Neuronal stem cell (in vitro differentiated cells): ENCODE measurements around the gene SEC14L3. TPM values are rescaled to one million over a fixed set of nuclear protein-coding genes. Genes with fewer than 3 reads are reported as not detected.

Experiments used
- DNase-seq: peaks from one replicate; pipeline ENCODE4 v3.0.0-alpha.2; 2013; ENCODE audit warnings: low spot score
- H2AFZ ChIP-seq: one replicate; pipeline ENCODE4 v1.6.1; 2013; ENCODE audit warnings: mild to moderate bottlenecking, low read length, inconsistent platforms
- H2AK5ac ChIP-seq: 2 replicates; pipeline ENCODE4 v1.6.1; 2013; ENCODE audit warnings: low read depth, mild to moderate bottlenecking, inconsistent platforms, low read length, moderate library complexity, mixed read lengths
- H2BK120ac ChIP-seq: 2 replicates; pipeline ENCODE4 v1.6.1; 2013; ENCODE audit warnings: low read depth, mild to moderate bottlenecking, inconsistent platforms, low read length, moderate library complexity, mixed read lengths
- H2BK12ac ChIP-seq: one replicate; pipeline ENCODE4 v1.6.1; 2013; ENCODE audit warnings: low read length, inconsistent platforms
- H2BK15ac ChIP-seq: 2 replicates; pipeline ENCODE4 v1.6.1; 2013; ENCODE audit warnings: mild to moderate bottlenecking, low read length, inconsistent platforms, mixed read lengths
- H2BK5ac ChIP-seq: one replicate; pipeline ENCODE4 v1.6.1; 2013; ENCODE audit warnings: inconsistent platforms, mild to moderate bottlenecking, low read length, moderate library complexity
- H3K14ac ChIP-seq: one replicate; pipeline ENCODE4 v1.6.1; 2013; ENCODE audit warnings: low read length, inconsistent platforms
- H3K18ac ChIP-seq: 2 replicates; pipeline ENCODE4 v1.6.1; 2013; ENCODE audit warnings: low read length, inconsistent platforms
- H3K23ac ChIP-seq: 2 replicates; pipeline ENCODE4 v1.6.1; 2013; ENCODE audit warnings: low read depth, mild to moderate bottlenecking, mixed read lengths, low read length, inconsistent platforms; ENCODE audit not compliant: poor library complexity
- H3K27ac ChIP-seq: replicated peaks from 3 replicates; pipeline ENCODE4 v1.5.1; 2013; ENCODE audit warnings: low read length, inconsistent platforms
- H3K27me3 ChIP-seq, 3 experiments: 2 replicates each; pipeline ENCODE4 v1.6.1; 2013; ENCODE audit warnings: low read length in 3 of 3, mild to moderate bottlenecking in 2 of 3, inconsistent platforms in 1 of 3, low read depth in 1 of 3, mixed read lengths in 1 of 3, moderate library complexity in 1 of 3; ENCODE audit not compliant: control insufficient read depth in 3 of 3, insufficient read depth in 3 of 3
- H3K36me3 ChIP-seq, 2 donors: replicated peaks in 1 of 2; 2 replicates each; pipeline ENCODE4 v1.6.1; 2013; ENCODE audit warnings: low read length in 2 of 2; ENCODE audit not compliant: control insufficient read depth in 2 of 2, insufficient read depth in 2 of 2
- H3K4ac ChIP-seq: 2 replicates; pipeline ENCODE4 v1.6.1; 2013; ENCODE audit warnings: inconsistent platforms, mild to moderate bottlenecking, low read length, moderate library complexity
- H3K4me1 ChIP-seq, 2 donors: 1 replicate in 1 of 2; 2 replicates in 1 of 2; pipeline ENCODE4 v1.6.1; 2013; ENCODE audit warnings: low read length in 2 of 2, low read depth in 1 of 2; ENCODE audit not compliant: control insufficient read depth in 2 of 2, insufficient read depth in 1 of 2
- H3K4me2 ChIP-seq: one replicate; pipeline ENCODE4 v1.6.1; 2013; ENCODE audit warnings: mild to moderate bottlenecking, low read length, inconsistent platforms; ENCODE audit not compliant: insufficient read depth, poor library complexity, severe bottlenecking
- H3K4me3 ChIP-seq, 2 donors: 2 replicates each; pipeline ENCODE4 v1.5.1; 2013; ENCODE audit warnings: low read length in 2 of 2, mild to moderate bottlenecking in 2 of 2, inconsistent platforms in 1 of 2, moderate library complexity in 1 of 2
- H3K79me1 ChIP-seq: one replicate; pipeline ENCODE4 v1.6.1; 2013; ENCODE audit warnings: low read depth, mild to moderate bottlenecking, inconsistent platforms, low read length, moderate library complexity
- H3K9ac ChIP-seq: one replicate; pipeline ENCODE4 v1.6.1; 2013; ENCODE audit warnings: mild to moderate bottlenecking, low read depth, low read length, inconsistent platforms; ENCODE audit not compliant: poor library complexity
- H3K9me3 ChIP-seq, 2 donors: replicated peaks in 1 of 2; 2 replicates each; pipeline versions ENCODE3 to v1.6.1; 2013; ENCODE audit warnings: low read length in 2 of 2, mild to moderate bottlenecking in 2 of 2, inconsistent platforms in 1 of 2, low read depth in 1 of 2, mixed read lengths in 1 of 2, moderate library complexity in 1 of 2; ENCODE audit not compliant: control insufficient read depth in 2 of 2, insufficient read depth in 1 of 2
- H4K8ac ChIP-seq: one replicate; pipeline ENCODE4 v1.6.1; 2013; ENCODE audit warnings: low read depth, mild to moderate bottlenecking, inconsistent platforms, low read length, moderate library complexity
- H4K91ac ChIP-seq: one replicate; pipeline ENCODE4 v1.6.1; 2013; ENCODE audit warnings: low read length, low read depth, mild to moderate bottlenecking, inconsistent platforms; ENCODE audit not compliant: poor library complexity
- WGBS, 2 donors: extraction: QIAGEN DNeasy Blood & Tissue Kit; methylation state at CpG; one replicate each; pipeline ENCODE4 v1.1.7; 2013; ENCODE audit warnings: missing lambda C conversion rate in 2 of 2, mixed read lengths in 1 of 2; ENCODE audit not compliant: insufficient read length in 2 of 2, insufficient replicate concordance in 1 of 2; ENCODE audit errors: extremely low coverage in 2 of 2; 5-methylcytosine and 5-hydroxymethylcytosine counted together
- polyA plus RNA-seq, 2 experiments: library from polyadenylated mRNA; stranded (reverse); fragments of 200-250 nt; gene quantifications; one replicate each; pipeline ENCODE4 v1.2.3, GENCODE V29; 2013

SEC14L3 gene
- not detected for polyA plus RNA-seq (2013, experiment 1 of 2)
- not detected for polyA plus RNA-seq (2013, experiment 2 of 2)

DNA sequence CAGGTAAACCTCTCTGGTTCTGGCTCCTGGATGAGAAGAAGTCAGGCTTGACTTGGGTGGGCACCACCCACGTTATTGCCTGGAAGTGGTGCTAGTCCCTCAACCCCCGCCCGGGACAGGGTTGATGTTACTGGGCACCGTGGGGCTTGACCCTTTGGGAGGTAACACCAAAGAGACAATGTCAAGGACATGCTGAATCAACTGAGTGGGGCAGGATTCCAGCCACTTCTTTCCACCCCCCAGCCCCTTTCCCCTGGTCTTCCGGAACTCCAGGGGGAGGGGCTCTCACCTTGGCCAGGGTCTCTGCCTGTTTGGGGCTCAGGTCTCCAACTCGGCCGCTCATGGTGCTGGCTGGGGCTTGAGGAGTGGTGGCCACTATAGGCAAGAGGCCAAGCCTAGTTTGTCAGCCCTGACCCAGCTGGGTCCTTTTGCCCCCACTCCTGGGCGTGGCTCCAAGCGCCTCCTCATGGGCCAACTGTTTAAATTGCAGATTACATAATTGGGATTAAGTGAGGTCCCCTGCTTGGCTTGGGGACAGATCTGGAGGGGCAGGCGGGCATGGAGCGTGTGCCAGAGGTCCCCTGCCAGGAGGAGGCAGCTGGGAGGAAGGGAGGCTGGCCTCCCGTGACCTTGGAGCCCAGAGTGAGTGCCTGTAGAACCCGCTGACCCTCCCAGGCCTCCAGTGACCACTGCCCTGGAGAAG lies at the start of gene SEC14L3:
Gene SEC14L3 (minus strand): TSS at position 402 of the 703 bp plus-strand sequence. CDS start 59 bp downstream, at position 343.
- Histone ChIP-seq H3K79me1 (no peaks in the 10 kb centered on the region), H3K9me3 (no peaks in the 10 kb centered on the region), H4K91ac (no peak within 1 kb of the TSS), H3K36me3 (no peaks in the 10 kb centered on the region), H2BK15ac (no peak within 1 kb of the TSS), H3K4ac (no peak within 1 kb of the TSS), H3K18ac (no peak within 1 kb of the TSS), H2AK5ac (peak within 1 kb of the TSS; percentile 33), H2BK12ac (no peak within 1 kb of the TSS), H2BK5ac (no peak within 1 kb of the TSS), H2AFZ (no peak within 1 kb of the TSS), H2BK120ac (no peak within 1 kb of the TSS), H3K27ac (no peak within 1 kb of the TSS), H3K4me3 (no peak within 1 kb of the TSS), H3K4me1 (peaks cover 0 to 3% of the 10 kb centered on the region in 2 donors), H3K14ac (no peak within 1 kb of the TSS), H3K9ac (no peak within 1 kb of the TSS), H3K23ac (peak within 1 kb of the TSS; percentile 46), H3K27me3 (peaks cover 0 to 25% (median 2%) of the 10 kb centered on the region in 3 experiments), H4K8ac (no peak within 1 kb of the TSS), H3K4me2 (no peak within 1 kb of the TSS)
- no peak for DNase-seq
- WGBS, 2 donors = no CpG with 5 or more reads among the region's 13 CpGs

DNA sequence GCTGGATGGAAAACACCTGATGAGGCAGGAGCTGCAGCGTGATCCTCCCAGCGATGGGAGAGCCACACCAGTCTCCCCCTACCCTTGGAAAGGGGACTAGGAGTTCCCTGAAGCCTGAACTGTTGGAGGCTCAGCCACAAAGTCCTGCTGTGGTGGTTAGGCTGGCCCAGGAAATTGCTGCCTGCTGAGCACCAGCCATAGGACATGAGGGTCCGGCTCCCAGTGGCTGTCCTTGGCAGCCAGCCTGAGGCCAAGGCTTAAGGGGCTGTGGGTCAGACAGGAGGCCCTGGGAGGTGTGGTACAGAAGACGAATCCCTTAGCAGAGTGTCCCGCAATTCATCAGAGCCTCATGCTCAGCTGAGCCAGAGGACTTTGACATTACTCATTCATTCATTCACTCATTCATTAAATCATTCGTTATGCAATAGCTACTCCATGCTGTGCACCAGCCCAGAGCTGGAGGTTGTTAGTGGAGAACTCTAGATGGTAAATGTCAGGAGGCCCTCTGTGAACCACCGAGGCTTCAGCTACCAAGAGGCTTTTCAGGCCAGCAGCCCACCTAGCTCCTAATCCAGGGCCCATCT lies 48.1 kb upstream of the SEC14L3 start:
- no peak for DNase-seq
- Histone ChIP-seq H3K23ac (no peak overlapping the region), H3K27ac (no peak overlapping the region), H3K4me2 (no peak overlapping the region), H3K4ac (no peak overlapping the region), H3K4me1 (no peaks in the 10 kb centered on the region), H3K9me3 (peaks cover 2 to 4% of the 10 kb centered on the region in 2 donors), H4K91ac (no peak overlapping the region), H2BK12ac (no peak overlapping the region), H2AFZ (no peak overlapping the region), H3K4me3 (no peak overlapping the region), H2BK5ac (no peak overlapping the region), H3K9ac (no peak overlapping the region), H3K36me3 (no peaks in the 10 kb centered on the region), H4K8ac (no peak overlapping the region), H2BK15ac (no peak overlapping the region), H3K18ac (no peak overlapping the region), H2BK120ac (no peak overlapping the region), H3K79me1 (no peaks in the 10 kb centered on the region), H2AK5ac (no peak overlapping the region), H3K27me3 (no peaks in the 10 kb centered on the region), H3K14ac (no peak overlapping the region)
- no CpG with 5 or more reads among the region's 7 CpGs for WGBS, 2 donors

DNA sequence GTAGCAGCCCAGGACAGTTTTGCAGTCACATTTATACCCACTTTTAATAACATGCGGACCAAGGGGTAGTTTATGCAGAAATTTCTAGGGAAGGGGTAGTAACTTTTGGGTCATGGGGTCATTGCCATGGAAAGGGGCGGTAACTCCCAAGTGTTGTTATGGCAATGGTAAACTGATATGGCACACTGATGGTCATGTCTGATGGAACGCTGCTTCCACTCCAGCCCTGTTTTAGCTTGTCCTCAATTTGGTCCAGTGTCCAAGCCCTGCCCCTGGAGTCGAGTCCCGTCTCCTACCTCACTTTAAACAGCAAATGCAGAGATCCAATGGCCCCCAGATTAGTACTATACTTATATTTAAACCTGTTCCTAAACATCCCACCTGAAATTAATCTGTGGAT lies 44.9 kb upstream of the SEC14L3 start:
- H2BK12ac ChIP-seq = no peak overlapping the region
- WGBS, 2 donors = no CpG with 5 or more reads among the region's 5 CpGs
- H3K4me3 ChIP-seq = no peak overlapping the region
- H3K27ac ChIP-seq = no peak overlapping the region
- H4K91ac ChIP-seq = no peak overlapping the region
- no peaks in the 10 kb centered on the region for H3K4me1 ChIP-seq
- H3K27me3 ChIP-seq = no peaks in the 10 kb centered on the region
- H3K36me3 ChIP-seq = peaks cover 0 to 1% of the 10 kb centered on the region in 2 donors
- H3K4ac ChIP-seq = no peak overlapping the region
- no peak overlapping the region for H2BK5ac ChIP-seq
- H3K18ac ChIP-seq = no peak overlapping the region
- no peak overlapping the region for H3K9ac ChIP-seq
- H4K8ac ChIP-seq = no peak overlapping the region
- H3K9me3 ChIP-seq = peaks cover 3 to 4% of the 10 kb centered on the region in 2 donors
- H3K23ac ChIP-seq = no peak overlapping the region
- H2BK15ac ChIP-seq = no peak overlapping the region
- H2BK120ac ChIP-seq = no peak overlapping the region
- no peak for DNase-seq
- no peak overlapping the region for H3K4me2 ChIP-seq
- no peak overlapping the region for H3K14ac ChIP-seq
- no peaks in the 10 kb centered on the region for H3K79me1 ChIP-seq
- H2AFZ ChIP-seq = no peak overlapping the region
- no peak overlapping the region for H2AK5ac ChIP-seq

DNA sequence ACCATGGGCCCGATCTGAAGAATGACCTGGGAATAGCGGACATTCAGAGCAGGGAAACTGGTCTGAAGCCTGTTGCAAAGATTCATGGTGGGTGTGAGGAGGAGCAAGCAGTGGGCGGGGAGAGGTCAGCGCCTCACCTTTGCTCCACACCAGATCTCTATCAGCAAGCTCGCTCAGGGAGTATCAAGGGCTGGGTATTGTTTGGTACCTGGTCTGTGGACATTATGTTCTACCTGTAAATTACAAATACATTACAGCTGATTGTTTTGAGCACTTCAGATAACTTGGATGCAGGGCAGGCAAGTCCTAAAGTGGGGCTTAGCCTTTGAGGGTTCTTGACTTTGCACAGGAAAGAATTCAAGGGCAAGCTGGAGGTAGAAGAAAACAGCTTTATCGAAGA lies 44.5 kb upstream of the SEC14L3 start:
- no peak overlapping the region for H4K91ac ChIP-seq
- no peak overlapping the region for H2BK120ac ChIP-seq
- no peak overlapping the region for H3K4ac ChIP-seq
- no peak overlapping the region for H2AK5ac ChIP-seq
- H3K27me3 ChIP-seq = no peaks in the 10 kb centered on the region
- no peak overlapping the region for H3K9ac ChIP-seq
- H3K4me3 ChIP-seq = no peak overlapping the region
- no peak overlapping the region for H2BK5ac ChIP-seq
- no peak overlapping the region for H3K27ac ChIP-seq
- no peak overlapping the region for H3K4me2 ChIP-seq
- DNase-seq = no peak
- H3K79me1 ChIP-seq = no peaks in the 10 kb centered on the region
- H3K9me3 ChIP-seq = peaks cover 3 to 4% of the 10 kb centered on the region in 2 donors
- H3K4me1 ChIP-seq = no peaks in the 10 kb centered on the region
- no CpG with 5 or more reads among the region's 6 CpGs for WGBS, 2 donors
- H3K36me3 ChIP-seq = peaks cover 0 to 1% of the 10 kb centered on the region in 2 donors
- H2BK15ac ChIP-seq = no peak overlapping the region
- H2BK12ac ChIP-seq = no peak overlapping the region
- no peak overlapping the region for H4K8ac ChIP-seq
- H3K23ac ChIP-seq = no peak overlapping the region
- H2AFZ ChIP-seq = no peak overlapping the region
- no peak overlapping the region for H3K14ac ChIP-seq
- H3K18ac ChIP-seq = no peak overlapping the region
